ENCODE results near the gene TMEM161A.
"Not testable (repeated sequence)": the region's sequence is repeated elsewhere in the genome, so short reads cannot be mapped to it uniquely, and the experiment has no call there.

TMEM161A gene

GRCh38 chr19:19122902-19123301, 15.4 kb downstream of the TMEM161A start:
- DNase-seq (ENCODE audit: low read depth) = no peak

DNA sequence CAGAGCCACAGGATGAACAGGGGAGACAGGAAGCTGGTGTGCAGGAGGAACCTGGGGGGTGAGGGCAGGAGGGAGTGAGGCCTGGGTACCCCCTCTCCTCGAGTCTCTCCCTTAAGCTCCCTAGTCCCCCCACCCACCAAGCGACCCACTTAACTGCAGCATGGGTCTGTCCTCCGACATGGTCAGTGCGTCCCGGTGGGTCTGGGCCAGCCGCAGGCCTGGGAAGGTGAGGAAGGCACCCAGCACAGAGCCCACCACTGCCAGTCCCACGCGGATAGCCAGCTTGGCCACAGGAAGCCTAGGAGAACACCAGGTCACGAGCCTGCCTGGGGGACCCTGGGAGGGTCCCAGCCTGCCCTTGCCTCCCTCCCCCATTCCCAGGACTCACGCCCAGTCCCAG, 16.9 kb downstream of the TMEM161A start:
- DNase-seq (ENCODE audit: low read depth) = no peak

DNA sequence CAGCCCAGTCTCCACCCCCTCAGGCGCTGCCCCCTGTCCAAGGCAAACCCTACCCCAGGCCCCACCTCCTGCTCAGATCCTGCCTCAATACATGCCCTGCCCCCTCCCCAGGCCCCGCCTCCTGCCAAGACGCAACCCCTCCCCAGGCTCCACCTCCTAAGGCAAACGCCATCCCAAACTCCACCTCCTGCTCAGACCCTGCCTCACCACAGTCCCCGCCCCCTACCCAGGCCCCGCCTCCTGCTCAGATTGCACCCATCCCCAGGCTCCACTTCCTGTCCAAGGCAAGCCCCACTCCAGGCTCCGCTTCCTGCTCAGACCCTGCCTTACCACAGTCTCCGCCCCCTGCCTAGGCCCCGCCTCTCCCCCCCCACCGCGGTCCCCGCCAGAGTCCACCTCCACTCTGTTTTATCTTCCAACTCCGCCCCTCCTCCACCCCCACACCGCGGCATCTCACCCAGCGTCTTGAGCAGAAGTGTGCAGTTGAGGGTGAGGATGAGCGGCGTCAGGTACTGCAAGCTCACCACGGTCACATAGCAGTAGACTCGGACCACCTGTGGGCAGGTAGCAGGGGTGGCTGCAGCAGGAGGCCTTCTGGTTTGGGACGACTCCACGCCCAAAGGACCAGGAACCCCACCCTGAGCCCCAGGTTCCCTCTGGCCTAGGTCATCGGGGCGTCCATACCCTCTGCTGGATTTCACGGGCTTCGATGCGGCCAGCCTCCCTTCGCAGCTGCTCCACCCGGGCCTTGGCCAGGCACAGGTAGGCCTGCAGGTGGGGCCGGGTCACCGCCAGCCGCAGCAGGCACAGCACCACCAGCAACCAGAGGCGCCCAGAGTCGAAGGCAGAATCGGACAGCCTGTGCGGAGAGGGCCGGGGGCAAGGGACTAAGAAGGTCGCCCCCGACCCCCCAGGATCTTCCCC, 17.7 kb downstream of the TMEM161A start:
- no peak for DNase-seq (ENCODE audit: low read depth)

DNA sequence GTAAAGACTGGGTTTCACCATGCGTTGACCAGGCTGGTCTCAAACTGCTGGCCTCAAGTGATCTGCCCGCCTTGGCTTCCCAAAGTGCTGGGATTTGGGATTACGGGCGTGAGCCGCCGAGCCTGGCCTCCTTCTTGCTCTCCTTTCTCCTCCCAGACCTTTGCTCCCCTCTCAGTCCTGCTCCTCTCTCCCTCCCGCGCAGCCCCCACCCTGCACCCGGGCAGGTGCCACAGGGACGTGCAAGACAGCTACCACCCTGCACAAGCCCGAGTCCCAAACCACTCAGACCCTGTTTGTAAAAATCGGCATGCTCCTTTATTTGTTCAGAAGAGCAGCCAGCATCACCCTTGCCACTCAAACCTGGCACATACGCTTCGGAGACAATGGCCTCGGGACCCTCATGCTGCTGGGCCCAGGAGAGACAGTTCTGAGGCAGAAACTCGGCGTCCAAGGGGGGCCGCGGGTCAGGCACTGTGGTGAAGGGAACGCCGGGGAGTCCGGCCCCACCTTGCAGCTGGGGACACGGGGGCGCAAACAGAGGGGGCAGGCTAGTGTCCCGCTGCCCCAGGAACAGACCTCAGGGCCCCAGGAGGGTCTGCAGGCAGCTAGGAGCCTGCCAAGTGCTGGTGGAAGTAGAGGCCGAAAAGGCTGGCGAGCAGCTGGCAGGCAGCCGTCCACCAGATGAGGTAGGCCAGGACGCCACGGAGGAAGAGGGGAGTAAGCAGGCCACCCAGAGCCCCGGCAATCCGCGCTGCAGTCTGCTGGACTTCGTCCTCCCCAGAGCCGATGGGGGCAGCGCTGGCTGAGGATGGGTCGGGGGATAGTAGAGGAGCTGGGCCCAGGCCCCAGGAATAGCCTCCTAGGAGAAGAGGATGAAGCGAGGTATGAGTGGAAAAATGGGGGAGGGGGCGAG, 18.7 kb downstream of the TMEM161A start:
- DNase-seq (ENCODE audit: low read depth) = no peak

DNA sequence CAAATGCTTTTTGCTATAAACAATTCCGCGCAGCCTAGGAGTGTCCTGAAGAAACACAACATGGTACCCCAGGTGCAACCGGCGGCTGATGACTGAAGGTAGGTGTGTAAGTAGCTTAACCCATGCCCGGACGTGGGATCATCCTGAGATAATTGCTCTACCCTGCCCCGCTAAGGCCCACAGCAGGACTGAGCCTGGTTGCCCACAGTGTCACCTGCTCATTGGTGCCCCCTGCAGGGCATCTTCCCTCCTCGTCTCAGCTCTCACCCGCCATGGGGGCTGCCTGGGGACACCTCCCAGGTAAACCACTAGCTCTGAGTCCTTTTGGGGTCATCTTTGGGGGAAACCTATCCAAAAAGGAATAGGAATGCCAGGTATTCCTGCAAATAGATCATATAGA, 22.3 kb downstream of the TMEM161A start:
- DNase-seq (ENCODE audit: low read depth) = no peak

- no peak for DNase-seq (ENCODE audit: low read depth)
Measured at GRCh38 chr19:19113040-19113626, 25.1 kb downstream of the TMEM161A start.

DNA sequence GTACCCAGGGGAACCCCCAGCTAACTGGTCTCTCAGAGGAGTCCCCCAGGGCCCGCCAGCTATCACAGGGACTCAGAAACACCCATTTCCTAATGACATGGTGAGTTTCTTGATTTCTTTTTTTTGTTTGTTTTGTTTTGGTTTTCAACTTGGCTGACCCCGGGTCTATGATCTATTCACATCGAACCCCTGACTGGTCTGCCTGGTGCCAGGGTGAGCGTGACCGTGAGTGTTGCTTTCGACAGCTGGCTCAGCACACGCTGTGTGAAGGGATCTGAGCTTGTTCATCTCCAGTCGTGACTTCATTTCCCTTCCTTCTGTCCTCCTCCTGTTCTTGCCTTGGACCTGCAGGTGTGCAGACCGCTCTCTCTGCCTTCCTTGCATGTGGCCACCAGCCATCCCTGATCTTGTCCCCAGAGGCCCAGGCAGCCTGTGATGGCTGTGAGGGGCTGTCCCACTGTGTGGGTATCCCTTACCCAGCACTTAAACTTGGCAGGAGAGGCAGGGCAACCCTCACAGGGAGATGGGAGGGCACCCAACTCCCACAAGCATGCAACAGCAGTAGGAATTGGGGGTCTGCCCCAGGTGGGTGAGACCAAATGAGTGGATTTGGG, 26.2 kb downstream of the TMEM161A start:
- no peak for DNase-seq (ENCODE audit: low read depth)

DNA sequence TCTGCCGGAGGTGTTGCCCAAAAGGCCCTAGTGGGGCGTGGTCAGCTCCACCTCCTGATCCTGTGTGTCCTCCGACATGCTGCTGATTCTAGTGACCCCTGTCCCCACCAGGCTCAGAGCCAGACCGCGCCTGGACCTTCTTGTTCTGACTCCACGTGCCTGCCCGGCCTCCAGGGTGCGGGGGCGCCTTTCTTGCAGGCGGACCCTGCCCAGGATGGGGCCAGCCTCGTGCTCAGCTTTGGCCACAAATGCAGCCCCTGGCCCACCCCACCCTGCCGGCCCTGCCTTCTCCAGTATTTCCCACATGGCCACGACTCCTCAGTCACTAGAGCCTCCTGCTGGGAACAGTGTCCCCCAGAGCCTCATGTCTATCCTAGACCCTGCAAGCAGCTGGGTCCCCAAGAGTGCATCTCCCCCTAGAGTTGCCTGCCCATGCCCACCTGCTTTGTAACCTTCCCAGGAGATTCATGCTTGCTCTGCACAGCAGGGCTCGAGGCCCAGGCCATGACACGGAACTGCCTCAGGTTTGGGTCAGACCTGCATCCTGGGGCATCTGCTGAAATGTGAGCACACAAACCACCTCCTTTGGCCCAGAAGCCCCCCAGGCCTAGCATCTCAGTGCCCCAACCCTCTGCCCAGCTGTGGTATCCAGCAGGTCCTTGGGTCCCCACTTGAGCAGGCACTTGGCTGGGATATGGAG, 27.0 kb downstream of the TMEM161A start:
- DNase-seq (ENCODE audit: low read depth) = no peak

DNA sequence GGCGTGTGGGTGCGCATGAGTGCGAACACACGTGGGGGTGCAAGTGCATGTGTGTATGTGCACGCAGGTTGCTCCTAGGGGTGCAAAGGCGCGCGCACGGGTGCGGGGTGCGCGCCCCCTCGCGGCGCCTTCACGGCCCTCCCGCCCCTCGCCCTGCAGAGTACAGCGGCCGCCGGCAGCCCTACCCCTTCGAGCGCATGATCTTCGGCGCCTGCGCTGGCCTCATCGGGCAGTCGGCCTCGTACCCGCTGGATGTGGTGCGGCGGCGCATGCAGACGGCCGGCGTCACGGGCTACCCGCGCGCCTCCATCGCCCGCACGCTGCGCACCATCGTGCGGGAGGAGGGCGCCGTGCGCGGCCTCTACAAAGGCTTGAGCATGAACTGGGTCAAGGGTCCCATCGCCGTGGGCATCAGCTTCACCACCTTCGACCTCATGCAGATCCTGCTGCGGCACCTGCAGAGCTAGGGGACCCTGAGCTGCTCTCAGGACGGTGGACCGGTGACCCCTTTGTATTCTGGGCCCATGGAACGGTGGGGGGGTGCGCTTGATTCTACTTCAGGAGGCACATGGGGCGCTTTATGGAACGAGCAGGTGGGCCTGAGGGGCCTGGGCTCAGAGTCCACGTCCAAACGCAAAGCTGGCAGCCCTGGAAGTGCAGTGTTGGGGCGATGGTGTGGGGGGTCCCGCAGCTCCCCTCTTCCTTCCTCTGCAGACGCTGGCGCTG, 27.7 kb downstream of the TMEM161A start:
- no peak for DNase-seq (ENCODE audit: low read depth)

- DNase-seq (ENCODE audit: low read depth) = no peak
Measured at GRCh38 chr19:19109601-19110000, 28.7 kb downstream of the TMEM161A start.

DNA sequence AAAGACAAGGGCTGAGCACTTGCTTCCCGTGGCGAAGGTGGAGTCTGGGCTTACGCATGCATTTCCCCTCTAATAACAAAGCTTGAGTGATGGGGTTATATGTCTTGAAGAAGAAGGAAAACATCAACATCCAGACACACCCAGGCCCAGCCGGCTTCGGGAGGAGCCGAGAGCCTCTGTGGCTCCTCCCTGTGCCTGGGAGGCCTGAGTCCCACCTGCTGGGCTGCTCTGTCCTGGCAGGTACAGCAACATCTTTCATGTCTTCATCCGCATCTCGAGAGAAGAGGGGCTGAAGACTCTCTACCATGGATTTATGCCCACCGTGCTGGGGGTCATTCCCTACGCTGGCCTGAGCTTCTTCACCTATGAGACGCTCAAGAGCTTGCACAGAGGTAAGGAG, 30.6 kb downstream of the TMEM161A start:
- DNase-seq (ENCODE audit: low read depth) = no peak

DNA sequence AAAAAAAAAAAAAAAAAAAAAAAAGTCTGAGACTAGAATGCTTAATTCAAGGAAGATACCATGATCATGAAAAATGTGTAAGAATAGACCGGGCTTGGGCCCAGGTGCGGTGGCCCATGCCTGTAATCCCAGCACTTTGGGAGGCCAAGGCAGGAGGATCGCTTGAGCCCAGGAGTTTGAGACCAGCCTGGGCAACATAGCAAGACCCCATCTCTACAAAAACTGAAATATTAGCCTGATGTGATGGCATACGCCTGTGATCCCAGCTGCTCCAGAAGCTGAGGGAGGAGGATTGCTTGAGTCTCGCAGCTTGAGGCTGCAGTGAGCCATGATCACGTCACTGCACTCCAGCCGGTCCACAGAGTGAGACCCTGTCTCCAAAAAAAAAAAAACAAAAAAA, 31.3 kb downstream of the TMEM161A start:
- DNase-seq (ENCODE audit: low read depth) = not testable (repeated sequence)

DNA sequence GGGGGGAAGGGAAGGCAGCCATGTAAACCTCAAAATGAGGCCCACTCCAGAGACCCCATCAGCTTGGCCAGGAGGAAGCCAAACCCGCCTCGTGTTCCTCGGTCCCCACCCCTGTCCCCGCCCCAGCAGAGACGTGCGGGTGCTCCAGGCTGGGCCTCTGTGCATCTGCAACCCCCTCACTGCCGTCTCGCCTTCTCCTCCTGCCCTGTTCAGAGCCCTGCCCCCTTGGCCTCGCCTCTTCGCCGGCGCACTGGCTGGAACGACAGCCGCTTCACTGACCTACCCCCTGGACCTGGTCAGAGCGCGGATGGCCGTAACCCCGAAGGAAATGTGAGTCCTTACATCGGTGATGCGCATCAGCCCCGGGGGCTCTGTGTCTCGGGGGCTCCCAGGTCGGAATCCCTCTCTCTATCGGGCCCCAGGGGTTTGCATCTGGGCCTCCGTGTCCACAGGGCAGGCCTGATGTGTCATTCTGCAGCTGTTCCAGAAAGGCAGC, 32.2 kb downstream of the TMEM161A start:
- DNase-seq (ENCODE audit: low read depth) = no peak

DNA sequence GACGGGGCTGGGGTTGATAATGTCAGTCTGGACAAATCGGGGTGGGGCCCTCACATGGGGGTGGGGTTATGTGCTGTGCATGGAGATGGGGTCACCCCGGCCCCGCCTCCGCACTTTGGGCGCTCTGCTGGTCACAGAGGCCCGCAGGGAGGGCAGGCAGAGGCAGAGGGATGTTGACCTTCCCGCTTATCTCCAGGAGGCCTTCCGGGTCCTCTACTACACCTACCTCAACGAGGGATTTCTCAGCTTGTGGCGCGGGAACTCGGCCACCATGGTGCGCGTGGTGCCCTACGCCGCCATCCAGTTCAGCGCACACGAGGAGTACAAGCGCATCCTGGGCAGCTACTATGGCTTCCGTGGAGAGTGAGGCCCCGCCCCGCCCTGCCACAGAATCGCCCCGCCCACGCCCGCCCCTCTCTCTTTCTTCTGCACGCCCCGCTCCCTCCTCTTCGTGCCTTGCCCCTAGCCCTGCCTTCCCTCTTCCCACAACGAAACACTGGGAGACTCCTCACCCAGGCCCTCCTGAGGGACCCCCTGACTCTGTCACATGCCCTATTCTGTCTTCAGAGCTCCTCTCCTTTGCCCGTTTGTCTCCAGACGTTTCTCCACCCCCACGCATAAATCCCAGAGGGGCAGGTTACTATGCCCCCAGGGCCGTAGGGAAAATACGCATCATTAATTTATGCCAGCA, 32.8 kb downstream of the TMEM161A start:
- no peak for DNase-seq (ENCODE audit: low read depth)

DNA sequence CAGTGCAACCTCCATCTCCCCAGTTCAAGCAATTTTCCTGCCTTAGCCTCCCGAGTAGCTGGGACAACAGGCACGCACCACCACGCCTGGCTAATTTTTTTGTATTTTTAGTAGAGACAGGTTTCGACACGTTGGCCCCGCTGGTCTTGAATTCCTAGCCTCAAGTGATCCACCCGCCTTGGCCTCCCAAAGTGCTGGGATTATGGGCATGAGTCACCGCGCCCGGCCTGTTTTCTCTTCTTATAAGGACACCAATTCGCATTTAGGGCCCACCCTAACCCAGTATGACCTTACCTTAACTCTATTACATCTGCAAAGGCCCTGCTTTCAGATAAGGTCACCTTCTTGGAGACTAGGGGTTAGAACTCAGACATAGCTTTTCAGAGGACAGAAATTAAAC, 35.1 kb downstream of the TMEM161A start:
- no peak for DNase-seq (ENCODE audit: low read depth)

DNA sequence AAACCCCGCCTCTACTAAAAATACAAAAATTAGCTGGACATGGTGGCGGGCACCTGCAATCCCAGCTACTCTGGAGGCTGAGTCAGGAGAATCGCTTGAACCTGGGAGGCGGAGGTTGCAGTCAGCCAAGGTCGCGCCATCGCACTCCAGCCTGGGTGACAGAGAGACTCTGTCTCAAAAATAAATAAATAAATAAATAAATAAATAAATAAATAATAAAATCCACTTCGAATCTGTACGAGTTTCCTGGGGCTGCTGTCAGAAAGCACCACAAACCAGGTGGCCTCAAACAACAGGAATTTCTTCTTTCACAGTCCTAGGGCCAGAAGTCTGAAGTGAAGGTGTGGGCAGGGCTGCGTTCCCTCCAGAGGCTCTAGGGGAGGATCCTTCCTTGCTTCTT, 35.7 kb downstream of the TMEM161A start:
- not testable (repeated sequence) for DNase-seq (ENCODE audit: low read depth)

DNA sequence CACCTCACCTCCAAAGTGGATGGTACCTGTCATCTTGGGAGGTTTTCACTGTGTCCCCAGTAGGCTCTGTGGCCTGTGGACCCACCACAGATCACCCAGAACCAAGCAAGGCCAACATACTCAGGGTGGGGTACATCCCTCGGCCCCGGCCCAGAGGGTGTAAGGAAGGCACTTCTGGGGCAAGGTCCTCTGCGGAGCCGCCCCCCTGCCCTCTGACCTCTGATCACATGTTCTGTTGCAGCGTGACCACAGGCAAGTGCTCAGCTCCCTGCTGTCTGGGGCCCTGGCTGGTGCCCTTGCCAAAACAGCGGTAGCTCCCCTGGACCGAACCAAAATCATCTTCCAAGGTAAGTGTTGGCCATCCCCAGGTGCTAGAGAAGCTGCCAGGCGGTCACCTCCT, 36.7 kb downstream of the TMEM161A start:
- DNase-seq (ENCODE audit: low read depth) = no peak

DNA sequence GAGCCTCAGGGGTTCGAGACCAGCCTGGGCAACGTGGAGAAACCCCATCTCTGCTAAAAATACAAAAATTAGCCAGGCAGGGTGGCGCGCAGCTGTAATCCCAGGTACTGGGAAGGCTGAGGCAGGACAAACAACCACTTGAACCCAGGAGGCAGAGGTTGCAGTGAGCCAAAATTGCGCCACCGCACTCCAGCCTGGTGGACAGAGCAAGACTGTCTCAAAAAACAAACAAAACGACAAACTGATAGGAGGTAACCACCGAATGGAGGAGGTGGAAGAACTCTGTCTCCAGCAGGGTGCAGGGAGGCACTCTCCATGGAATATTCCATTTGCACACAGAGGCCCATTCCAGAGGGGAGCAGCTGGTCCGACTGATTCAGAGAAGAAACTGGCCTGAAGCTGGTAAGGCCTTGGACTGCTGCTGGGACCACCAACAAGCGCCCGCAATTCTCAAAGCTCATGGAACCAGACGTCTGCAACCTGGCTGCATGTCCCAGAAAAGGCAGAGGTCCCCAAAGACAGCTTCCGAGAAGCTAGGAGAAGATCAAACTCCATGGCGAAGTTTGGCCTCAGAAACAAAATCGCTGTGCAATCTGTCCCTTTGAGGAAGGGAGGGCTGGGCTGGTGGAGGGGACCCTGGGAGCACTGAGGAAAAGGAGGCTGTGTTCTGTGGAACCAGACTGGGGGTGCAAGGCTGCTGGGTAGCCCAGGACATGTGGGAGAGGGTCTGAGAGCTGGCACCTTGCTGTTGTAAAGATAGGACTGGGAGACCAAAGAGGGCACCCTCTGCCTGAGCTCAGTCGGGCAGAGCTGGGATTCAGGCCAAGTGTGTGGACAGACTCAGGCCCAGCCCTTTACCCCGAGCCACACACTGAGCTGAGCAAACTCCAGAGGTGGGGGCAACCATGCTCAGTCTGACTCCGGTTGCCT, 39.3 kb downstream of the TMEM161A start:
- DNase-seq (ENCODE audit: low read depth) = no peak

Measured in stimulated activated CD8-positive, alpha-beta memory T cell treated with anti-CD3 and anti-CD28 coated beads, Interleukin-7, amount 100 ng/mL, for 24 hours (primary cell).